NT2/D1 (cell line): ENCODE data around the gene SGSM2.

Source experiments
- YY1 ChIP-seq: IDR thresholded peaks from 2 replicates; pipeline ENCODE4 v1.6.1; 2011; ENCODE audit not compliant: insufficient read length, insufficient read depth
- ZNF274 ChIP-seq: IDR thresholded peaks from 2 replicates; pipeline ENCODE4 v1.6.1; 2011; ENCODE audit warnings: mild to moderate bottlenecking, low read depth, low read length

DNA sequence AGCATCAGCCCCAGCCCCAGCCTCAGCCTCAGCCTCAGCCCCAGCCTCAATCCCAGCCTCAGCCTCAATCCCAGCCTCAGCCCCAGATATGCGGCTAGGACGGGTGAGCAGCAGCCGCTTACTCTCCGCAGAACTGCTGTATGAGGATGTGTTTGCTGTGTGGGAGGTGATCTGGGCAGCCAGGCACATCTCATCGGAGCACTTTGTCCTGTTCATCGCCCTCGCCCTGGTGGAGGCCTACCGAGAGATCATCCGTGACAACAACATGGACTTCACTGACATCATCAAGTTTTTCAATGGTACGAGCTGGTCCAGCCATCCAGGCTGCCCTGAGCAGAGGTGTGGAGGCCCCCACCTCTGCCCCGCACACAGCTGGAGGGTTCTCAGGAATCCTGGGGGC lies 41.6 kb downstream of the SGSM2 start:
- TF ChIP-seq ZNF274 (no peak), YY1 (no peak)
